ENCODE results near the gene HMGN1.

DNA sequence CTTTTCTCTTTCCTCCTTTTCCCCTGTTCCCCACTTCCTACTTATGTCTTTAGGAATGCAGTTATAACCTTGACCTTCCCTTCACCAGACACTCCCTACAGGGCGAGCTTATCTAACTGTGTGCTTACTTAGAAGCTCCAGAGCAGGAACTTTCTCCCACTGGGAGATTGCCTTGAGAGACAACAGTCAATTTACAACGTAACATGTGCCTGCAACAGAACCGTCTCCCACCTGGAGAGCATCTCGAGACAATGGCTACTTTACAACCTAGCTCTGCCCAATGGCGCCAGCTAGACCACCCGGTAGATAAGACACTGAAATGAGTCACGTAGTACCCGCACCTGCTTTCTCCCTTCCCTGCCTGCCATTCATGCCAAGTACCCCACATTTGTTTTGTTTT lies 16.7 kb downstream of the HMGN1 start:
- no peak for TF ChIP-seq EZH2phosphoT487 (IDR thresholded peaks at IDR 0.05; ENCODE audit: low read depth, severe bottlenecking, unreplicated experiment)
- TF ChIP-seq, protein P1, sequence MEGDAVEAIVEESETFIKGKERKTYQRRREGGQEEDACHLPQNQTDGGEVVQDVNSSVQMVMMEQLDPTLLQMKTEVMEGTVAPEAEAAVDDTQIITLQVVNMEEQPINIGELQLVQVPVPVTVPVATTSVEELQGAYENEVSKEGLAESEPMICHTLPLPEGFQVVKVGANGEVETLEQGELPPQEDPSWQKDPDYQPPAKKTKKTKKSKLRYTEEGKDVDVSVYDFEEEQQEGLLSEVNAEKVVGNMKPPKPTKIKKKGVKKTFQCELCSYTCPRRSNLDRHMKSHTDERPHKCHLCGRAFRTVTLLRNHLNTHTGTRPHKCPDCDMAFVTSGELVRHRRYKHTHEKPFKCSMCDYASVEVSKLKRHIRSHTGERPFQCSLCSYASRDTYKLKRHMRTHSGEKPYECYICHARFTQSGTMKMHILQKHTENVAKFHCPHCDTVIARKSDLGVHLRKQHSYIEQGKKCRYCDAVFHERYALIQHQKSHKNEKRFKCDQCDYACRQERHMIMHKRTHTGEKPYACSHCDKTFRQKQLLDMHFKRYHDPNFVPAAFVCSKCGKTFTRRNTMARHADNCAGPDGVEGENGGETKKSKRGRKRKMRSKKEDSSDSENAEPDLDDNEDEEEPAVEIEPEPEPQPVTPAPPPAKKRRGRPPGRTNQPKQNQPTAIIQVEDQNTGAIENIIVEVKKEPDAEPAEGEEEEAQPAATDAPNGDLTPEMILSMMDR (IDR thresholded peaks at IDR 0.05; ENCODE audit: poor library complexity): no peak
- no peak for TF ChIP-seq EZH2 (IDR thresholded peaks at IDR 0.05; ENCODE audit: borderline replicate concordance)
